GM10248 (cell line): Measurements from ENCODE around the gene KCNK13.

Experiments
- CTCF ChIA-PET: fragments of 300-600 bp; sonication (Branson Sonifier 250); formaldehyde crosslinking; extraction: SDS; loops from one replicate; lab custom pipeline; 2021; ENCODE audit warnings: antibody characterized with exemption; lab: Yijun Ruan, JAX
- POLR2A ChIA-PET: fragments of 350-650 bp; sonication (Branson Sonifier 250); formaldehyde crosslinking; extraction: SDS; loops from one replicate; lab custom pipeline; 2020; ENCODE audit warnings: antibody characterized with exemption; lab: Yijun Ruan, JAX
- DNase-seq: peaks from one replicate; pipeline ENCODE4 v3.0.0; 2012; ENCODE audit errors: extremely low spot score
- CTCF ChIP-seq: IDR thresholded peaks from 2 replicates; pipeline ENCODE4 v1.5.1; 2012; ENCODE audit warnings: mild to moderate bottlenecking, low read depth; ENCODE audit errors: extremely low read depth, missing control alignments, control extremely low read depth

KCNK13 gene

GRCh38 chr14:90058876-90059458 lies 2.8 kb upstream of the KCNK13 start:
- CTCF ChIA-PET = interaction anchor here (1.0 to 3.0 kb wide), 4 partner anchors 15 to 138 kb away, joined by 3 to 19 read pairs (median 10); no protein-coding TSS in a partner anchor
- no peak for TF ChIP-seq CTCF
- DNase-seq = no peak
- POLR2A ChIA-PET = no interaction called here

- ChIA-PET POLR2A (no interaction called here), CTCF (interaction anchor here (0.6 to 1.8 kb wide), 7 partner anchors 16 to 139 kb away, joined by 3 to 19 read pairs (median 4); partner anchors contain the start of gene TDP1)
- DNase-seq = peak; percentile 79
- TF ChIP-seq CTCF = peak; percentile 71
These were observed 1.4 kb upstream of the KCNK13 start for GRCh38 chr14:90060312-90060964.

GRCh38 chr14:90060965-90061684 lies 669 bp upstream of the KCNK13 start:
- peak; percentile 38 for DNase-seq

GRCh38 chr14:90062127-90062794 lies 467 bp downstream of the KCNK13 start:
- peak; percentile 27 for DNase-seq
- ChIA-PET CTCF (interaction anchor here (1.2 to 2.0 kb wide), 3 partner anchors 54 to 123 kb away, joined by 3 to 10 read pairs (median 6); no protein-coding TSS in a partner anchor), POLR2A (interaction anchor here (0.6 kb wide), 1 partner anchor 196 kb away, joined by 5 read pairs; no protein-coding TSS in a partner anchor)
- TF ChIP-seq CTCF = no peak

More at GRCh38 chr14:90060965-90061684, 669 bp upstream of the KCNK13 start:
- ChIA-PET POLR2A (no interaction called here), CTCF (interaction anchor here (1.2 to 2.0 kb wide), 5 partner anchors 53 to 122 kb away, joined by 3 to 19 read pairs (median 6); no protein-coding TSS in a partner anchor)
- TF ChIP-seq CTCF = no peak

GRCh38 chr14:90062822-90063539 lies 1.2 kb downstream of the KCNK13 start:
- ChIA-PET POLR2A (no interaction called here), CTCF (interaction anchor here (1.6 to 2.0 kb wide), 2 partner anchors 90 to 124 kb away, joined by 6 to 10 read pairs; no protein-coding TSS in a partner anchor)
- no peak for TF ChIP-seq CTCF
- no peak for DNase-seq
